Nephron (organoid): ENCODE measurements around the gene CAMKK1.

Source experiments
- H3K27ac Mint-ChIP-seq, 3 experiments: 2 replicates each; pipeline ENCODE4 v1.8.0; 2020; ENCODE audit warnings: mixed read lengths in 3 of 3, mild to moderate bottlenecking in 2 of 3, moderate library complexity in 1 of 3
- H3K27me3 Mint-ChIP-seq: 2 replicates; pipeline ENCODE4 v1.8.0; 2021; ENCODE audit warnings: low read depth, mild to moderate bottlenecking, moderate library complexity, mixed read lengths
- H3K36me3 Mint-ChIP-seq: 2 replicates; pipeline ENCODE4 v1.8.0; 2020; ENCODE audit warnings: low read depth, mixed read lengths
- H3K4me1 Mint-ChIP-seq: 2 replicates; pipeline ENCODE4 v1.8.0; 2020; ENCODE audit warnings: mixed read lengths
- H3K4me3 Mint-ChIP-seq, 3 experiments: 2 replicates each; pipeline ENCODE4 v1.8.0; 2020; ENCODE audit warnings: mild to moderate bottlenecking in 3 of 3, mixed read lengths in 3 of 3, moderate library complexity in 2 of 3
- H3K9me3 Mint-ChIP-seq: 2 replicates; pipeline ENCODE4 v1.8.0; 2020; ENCODE audit warnings: mixed read lengths
- TF ChIP-seq, protein P1 (sequence below), 3 experiments: fragments of 200-600 bp; sonication (generic); IDR thresholded peaks; one replicate each; pipeline ENCODE4 v1.5.0; 2021; ENCODE audit warnings: antibody characterized with exemption in 3 of 3; ENCODE audit not compliant: unreplicated experiment in 3 of 3

The CAMKK1 gene

DNA sequence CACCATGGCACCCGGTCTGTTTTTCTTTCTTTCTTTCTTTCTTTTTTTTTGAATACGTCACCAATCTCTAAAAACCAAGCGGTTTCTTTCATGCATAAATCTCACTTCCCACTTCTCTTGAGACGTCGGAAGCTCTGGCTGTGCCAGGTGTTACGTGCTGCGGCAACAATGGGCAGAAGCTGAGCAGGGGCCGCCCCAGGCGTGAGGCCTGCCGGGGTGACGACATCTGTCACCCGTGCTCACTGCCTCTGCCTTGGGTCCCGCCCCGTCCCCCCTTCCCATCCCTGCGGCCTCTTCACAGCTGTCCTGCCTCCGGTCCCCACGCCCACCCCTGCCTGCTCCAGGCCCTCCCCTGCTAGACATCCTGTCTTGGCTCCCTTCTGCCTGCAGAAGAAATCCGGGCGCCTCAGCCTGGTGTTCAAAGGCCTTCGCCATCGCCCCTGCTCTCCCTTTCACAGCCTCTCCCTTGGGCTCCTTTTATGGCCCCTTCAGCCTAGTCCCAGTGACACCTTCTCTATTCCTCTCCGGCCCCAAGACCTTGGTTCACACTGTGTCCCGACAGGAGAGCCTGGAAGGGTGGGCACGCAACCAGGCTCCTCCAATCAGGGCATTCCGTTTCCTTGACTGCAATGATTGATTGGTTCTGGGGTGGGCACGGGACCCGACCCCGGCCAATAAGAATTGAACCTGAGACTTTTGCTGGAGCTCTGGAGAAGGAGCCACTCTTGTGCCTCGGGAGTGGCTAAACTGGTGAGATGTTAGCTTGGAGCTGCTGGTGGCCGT, 18.6 kb upstream of the CAMKK1 start:
- peaks cover 10% of the 10 kb centered on the region for H3K27me3 Mint-ChIP-seq
- H3K4me1 Mint-ChIP-seq: peaks cover 11% of the 10 kb centered on the region
- H3K4me3 Mint-ChIP-seq: no peak overlapping the region
- H3K9me3 Mint-ChIP-seq: no peaks in the 10 kb centered on the region
- no peaks in the 10 kb centered on the region for H3K36me3 Mint-ChIP-seq
- peak overlapping the region in 2 of 3 experiments; percentile 45 to 73 for H3K27ac Mint-ChIP-seq
- TF ChIP-seq, protein P1, sequence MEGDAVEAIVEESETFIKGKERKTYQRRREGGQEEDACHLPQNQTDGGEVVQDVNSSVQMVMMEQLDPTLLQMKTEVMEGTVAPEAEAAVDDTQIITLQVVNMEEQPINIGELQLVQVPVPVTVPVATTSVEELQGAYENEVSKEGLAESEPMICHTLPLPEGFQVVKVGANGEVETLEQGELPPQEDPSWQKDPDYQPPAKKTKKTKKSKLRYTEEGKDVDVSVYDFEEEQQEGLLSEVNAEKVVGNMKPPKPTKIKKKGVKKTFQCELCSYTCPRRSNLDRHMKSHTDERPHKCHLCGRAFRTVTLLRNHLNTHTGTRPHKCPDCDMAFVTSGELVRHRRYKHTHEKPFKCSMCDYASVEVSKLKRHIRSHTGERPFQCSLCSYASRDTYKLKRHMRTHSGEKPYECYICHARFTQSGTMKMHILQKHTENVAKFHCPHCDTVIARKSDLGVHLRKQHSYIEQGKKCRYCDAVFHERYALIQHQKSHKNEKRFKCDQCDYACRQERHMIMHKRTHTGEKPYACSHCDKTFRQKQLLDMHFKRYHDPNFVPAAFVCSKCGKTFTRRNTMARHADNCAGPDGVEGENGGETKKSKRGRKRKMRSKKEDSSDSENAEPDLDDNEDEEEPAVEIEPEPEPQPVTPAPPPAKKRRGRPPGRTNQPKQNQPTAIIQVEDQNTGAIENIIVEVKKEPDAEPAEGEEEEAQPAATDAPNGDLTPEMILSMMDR (IDR thresholded peaks at IDR 0.05; ENCODE audit: unreplicated experiment in 3 of 3): no peak

- Mint-ChIP-seq H3K9me3 (no peaks in the 10 kb centered on the region), H3K27me3 (peaks cover 10% of the 10 kb centered on the region), H3K27ac (peak overlapping the region in 1 of 3 experiments; percentile 45), H3K36me3 (no peaks in the 10 kb centered on the region), H3K4me3 (no peak overlapping the region), H3K4me1 (peaks cover 11% of the 10 kb centered on the region)
- TF ChIP-seq, protein P1 (IDR thresholded peaks at IDR 0.05; ENCODE audit: unreplicated experiment in 3 of 3): no peak
Observed at GRCh38 chr17:3910420-3911270, 17.8 kb upstream of the CAMKK1 start.

- no peak overlapping the region for H3K4me3 Mint-ChIP-seq
- TF ChIP-seq, protein P1 (IDR thresholded peaks at IDR 0.05; ENCODE audit: unreplicated experiment in 3 of 3): no peak
Observed at GRCh38 chr17:3909257-3909656, 16.4 kb upstream of the CAMKK1 start.

GRCh38 chr17:3907483-3908216, 14.8 kb upstream of the CAMKK1 start:
- no peaks in the 10 kb centered on the region for H3K27me3 Mint-ChIP-seq
- H3K9me3 Mint-ChIP-seq: no peaks in the 10 kb centered on the region
- no peaks in the 10 kb centered on the region for H3K36me3 Mint-ChIP-seq
- H3K4me1 Mint-ChIP-seq: peaks cover 11% of the 10 kb centered on the region
- TF ChIP-seq, protein P1 (IDR thresholded peaks at IDR 0.05; ENCODE audit: unreplicated experiment in 3 of 3): no peak
- H3K27ac Mint-ChIP-seq: no peak overlapping the region
- no peak overlapping the region for H3K4me3 Mint-ChIP-seq

More at GRCh38 chr17:3909257-3909656, 16.4 kb upstream of the CAMKK1 start:
- Mint-ChIP-seq H3K27me3 (peaks cover 6% of the 10 kb centered on the region), H3K4me1 (peaks cover 11% of the 10 kb centered on the region), H3K36me3 (no peaks in the 10 kb centered on the region), H3K27ac (no peak overlapping the region), H3K9me3 (no peaks in the 10 kb centered on the region)

DNA sequence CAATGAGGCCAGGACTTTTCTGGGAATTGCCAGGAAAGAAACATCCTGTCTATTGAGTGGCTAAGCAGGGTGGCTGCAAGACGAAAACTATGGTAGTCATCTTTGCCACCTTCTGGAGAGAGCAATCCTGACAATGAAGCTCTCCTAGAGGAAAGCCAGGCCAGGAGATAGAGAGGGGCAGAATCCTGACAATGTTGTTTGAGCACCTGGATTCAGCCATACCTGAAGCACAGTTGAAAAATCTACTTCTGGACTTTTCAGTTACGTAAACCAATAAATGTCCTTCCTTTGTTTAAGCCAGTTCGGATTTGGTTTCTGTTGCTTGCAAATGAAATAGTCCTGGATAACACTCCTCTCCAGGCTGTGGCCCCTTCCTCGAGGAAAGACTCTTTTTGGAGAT, 14.0 kb upstream of the CAMKK1 start:
- H3K36me3 Mint-ChIP-seq: no peaks in the 10 kb centered on the region
- no peaks in the 10 kb centered on the region for H3K27me3 Mint-ChIP-seq
- TF ChIP-seq, protein P1 (IDR thresholded peaks at IDR 0.05; ENCODE audit: unreplicated experiment in 3 of 3): no peak
- no peak overlapping the region for H3K27ac Mint-ChIP-seq
- no peak overlapping the region for H3K4me3 Mint-ChIP-seq
- H3K9me3 Mint-ChIP-seq: no peaks in the 10 kb centered on the region
- peaks cover 9% of the 10 kb centered on the region for H3K4me1 Mint-ChIP-seq
